Naive B cell (primary cell): ENCODE measurements around the gene FSTL3. TPM values are rescaled to one million over a fixed set of nuclear protein-coding genes. Genes with fewer than 3 reads are reported as not detected.

Experiments used
- ATAC-seq, 2 donors: fragments of 150-1000 bp; cut with Tn5 transposase; 2 replicates each; pipeline ENCODE4 v1.10.0; 2021; ENCODE audit warnings: low read depth in 2 of 2, mild to moderate bottlenecking in 2 of 2, moderate library complexity in 2 of 2
- DNase-seq: peaks from one replicate; pipeline ENCODE4 v3.0.0; 2022
- H3K27ac Mint-ChIP-seq, 6 donors: one replicate each; pipeline ENCODE4 v1.8.0; 2020 to 2022; ENCODE audit warnings: mild to moderate bottlenecking in 6 of 6, mixed read lengths in 6 of 6, moderate library complexity in 5 of 6, inconsistent platforms in 2 of 6
- H3K27me3 Mint-ChIP-seq, 3 donors: one replicate each; pipeline ENCODE4 v1.8.0; 2021 to 2022; ENCODE audit warnings: mixed read lengths in 3 of 3, mild to moderate bottlenecking in 1 of 3
- H3K36me3 Mint-ChIP-seq, 2 donors: one replicate each; pipeline ENCODE4 v1.8.0; 2020 to 2022; ENCODE audit warnings: mixed read lengths in 2 of 2, inconsistent platforms in 1 of 2, mild to moderate bottlenecking in 1 of 2
- H3K4me1 Mint-ChIP-seq, 3 donors: one replicate each; pipeline ENCODE4 v1.8.0; 2020 to 2022; ENCODE audit warnings: mixed read lengths in 3 of 3, inconsistent platforms in 1 of 3, mild to moderate bottlenecking in 1 of 3, moderate library complexity in 1 of 3
- H3K4me3 Mint-ChIP-seq, 8 donors: one replicate each; pipeline ENCODE4 v1.8.0; 2020 to 2022; ENCODE audit warnings: mild to moderate bottlenecking in 8 of 8, mixed read lengths in 8 of 8, moderate library complexity in 8 of 8, inconsistent platforms in 2 of 8
- H3K9me3 Mint-ChIP-seq, 7 donors: one replicate each; pipeline ENCODE4 v1.8.0; 2020 to 2022; ENCODE audit warnings: mixed read lengths in 7 of 7, mild to moderate bottlenecking in 5 of 7, inconsistent platforms in 2 of 7, moderate library complexity in 1 of 7
- polyA plus RNA-seq, 6 donors: library from polyadenylated mRNA; unstranded; fragments of 300-500 nt; fragmentation: Illumina TruSeq; gene quantifications; one replicate each; pipeline ENCODE4 v1.2.3, GENCODE V29; 2021; ENCODE audit warnings: low read depth in 6 of 6

Gene FSTL3
- polyA plus RNA-seq, 6 donors from 2014 or later, result 0.77 to 3.6 (median 2.8) TPM; not detected in 1

GRCh38 chr19:708154-709143 is 32.3 kb downstream of the FSTL3 start, which contains the start of gene PALM:
Gene PALM, plus strand, starts transcription at chr19:708935. Its CDS starts 212 bp downstream, at chr19:709147.
- Mint-ChIP-seq H3K27ac (no peak within 1 kb of the TSS), H3K4me1 (peaks cover 3 to 9% (median 4%) of the 10 kb centered on the region in 3 donors), H3K36me3 (peaks cover 0 to 3% of the 10 kb centered on the region in 2 donors), H3K27me3 (peaks cover 11 to 44% (median 17%) of the 10 kb centered on the region in 3 donors), H3K4me3 (peak within 1 kb of the TSS in 7 of 8 donors; percentile 19 to 56 (median 43)), H3K9me3 (peaks cover 0 to 5% (median 3%) of the 10 kb centered on the region in 7 donors)
- no peak for ATAC-seq
- DNase-seq, result no peak

- H3K9me3 Mint-ChIP-seq, result peaks cover 0 to 5% (median 3%) of the 10 kb centered on the region in 7 donors
- no peak overlapping the region for H3K4me3 Mint-ChIP-seq
- peaks cover 0 to 3% (median 0%) of the 10 kb centered on the region in 3 donors for H3K4me1 Mint-ChIP-seq
- H3K27me3 Mint-ChIP-seq, result peaks cover 11 to 40% (median 13%) of the 10 kb centered on the region in 3 donors
- no peak for ATAC-seq
- no peak for DNase-seq
- no peaks in the 10 kb centered on the region for H3K36me3 Mint-ChIP-seq
- no peak overlapping the region for H3K27ac Mint-ChIP-seq
Observed at GRCh38 chr19:709196-709964, 33.2 kb downstream of the FSTL3 start.

GRCh38 chr19:709965-710571 is 33.9 kb downstream of the FSTL3 start:
- Mint-ChIP-seq H3K9me3 (peaks cover 0 to 5% (median 3%) of the 10 kb centered on the region in 7 donors), H3K27ac (no peak overlapping the region), H3K36me3 (peaks cover 0 to under 1% of the 10 kb centered on the region in 2 donors), H3K4me3 (peak overlapping the region in 1 of 8 donors; percentile 20), H3K4me1 (no peaks in the 10 kb centered on the region), H3K27me3 (peaks cover 11 to 40% (median 14%) of the 10 kb centered on the region in 3 donors)
- ATAC-seq (no peak), DNase-seq (no peak)

DNA sequence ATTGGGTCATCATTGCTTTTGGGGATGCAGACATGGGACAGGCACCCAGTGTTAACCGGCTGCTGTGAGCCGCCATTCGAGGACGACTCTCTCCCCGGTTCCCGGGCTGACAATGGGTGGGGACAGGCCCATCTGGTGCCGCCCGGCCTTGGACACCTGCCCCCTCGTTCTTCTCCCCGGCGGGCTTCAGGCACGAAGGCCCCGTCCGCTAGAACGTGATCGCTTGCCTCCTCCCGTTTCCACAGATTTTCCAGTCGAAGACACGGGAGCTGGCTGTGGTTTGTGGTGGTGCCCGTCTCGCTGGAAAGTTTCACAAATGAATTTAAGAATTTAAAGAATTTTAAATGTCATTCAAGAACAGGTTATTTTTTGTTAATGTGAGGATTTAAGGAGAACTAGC is 34.6 kb downstream of the FSTL3 start:
- peaks cover 3 to 12% (median 6%) of the 10 kb centered on the region in 7 donors for H3K9me3 Mint-ChIP-seq
- peaks cover 5 to 7% of the 10 kb centered on the region in 2 donors for H3K36me3 Mint-ChIP-seq
- no peak overlapping the region for H3K27ac Mint-ChIP-seq
- H3K27me3 Mint-ChIP-seq, result peaks cover 13 to 41% (median 21%) of the 10 kb centered on the region in 3 donors
- peak overlapping the region in 1 of 8 donors; percentile 20 for H3K4me3 Mint-ChIP-seq
- DNase-seq (no peak), ATAC-seq (no peak)
- no peaks in the 10 kb centered on the region for H3K4me1 Mint-ChIP-seq

DNA sequence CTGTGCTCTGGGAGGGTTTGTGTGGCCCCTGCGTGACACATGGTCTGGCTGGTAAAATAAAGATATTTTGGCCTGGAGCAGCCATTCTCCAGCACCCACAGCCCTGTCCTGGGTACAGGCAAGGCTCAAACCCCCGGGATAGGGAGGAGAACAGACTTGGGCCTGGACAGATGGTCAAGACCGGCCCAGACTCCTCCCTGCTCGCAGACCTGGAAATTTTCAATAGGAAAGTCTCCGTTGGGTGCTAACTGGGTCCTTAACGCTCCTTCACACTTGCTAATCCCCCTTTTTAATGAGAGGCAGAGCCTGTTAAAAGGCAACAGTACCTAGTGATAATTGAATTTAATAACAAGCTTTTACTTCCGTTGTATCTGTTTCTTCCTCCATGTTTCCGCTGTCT is 35.1 kb downstream of the FSTL3 start:
- Mint-ChIP-seq H3K4me3 (peak overlapping the region in 1 of 8 donors; percentile 1), H3K4me1 (no peaks in the 10 kb centered on the region)

GRCh38 chr19:715347-715746 is 39.2 kb downstream of the FSTL3 start:
- no peak overlapping the region for H3K4me3 Mint-ChIP-seq
- H3K27me3 Mint-ChIP-seq, result peaks cover 10 to 49% (median 31%) of the 10 kb centered on the region in 3 donors

More for the DNA sequence above, 35.1 kb downstream of the FSTL3 start:
- Mint-ChIP-seq H3K9me3 (peaks cover 3 to 14% (median 7%) of the 10 kb centered on the region in 7 donors), H3K27me3 (peaks cover 15 to 44% (median 25%) of the 10 kb centered on the region in 3 donors), H3K36me3 (peaks cover 7 to 11% of the 10 kb centered on the region in 2 donors), H3K27ac (no peak overlapping the region)
- ATAC-seq (no peak), DNase-seq (no peak)

DNA sequence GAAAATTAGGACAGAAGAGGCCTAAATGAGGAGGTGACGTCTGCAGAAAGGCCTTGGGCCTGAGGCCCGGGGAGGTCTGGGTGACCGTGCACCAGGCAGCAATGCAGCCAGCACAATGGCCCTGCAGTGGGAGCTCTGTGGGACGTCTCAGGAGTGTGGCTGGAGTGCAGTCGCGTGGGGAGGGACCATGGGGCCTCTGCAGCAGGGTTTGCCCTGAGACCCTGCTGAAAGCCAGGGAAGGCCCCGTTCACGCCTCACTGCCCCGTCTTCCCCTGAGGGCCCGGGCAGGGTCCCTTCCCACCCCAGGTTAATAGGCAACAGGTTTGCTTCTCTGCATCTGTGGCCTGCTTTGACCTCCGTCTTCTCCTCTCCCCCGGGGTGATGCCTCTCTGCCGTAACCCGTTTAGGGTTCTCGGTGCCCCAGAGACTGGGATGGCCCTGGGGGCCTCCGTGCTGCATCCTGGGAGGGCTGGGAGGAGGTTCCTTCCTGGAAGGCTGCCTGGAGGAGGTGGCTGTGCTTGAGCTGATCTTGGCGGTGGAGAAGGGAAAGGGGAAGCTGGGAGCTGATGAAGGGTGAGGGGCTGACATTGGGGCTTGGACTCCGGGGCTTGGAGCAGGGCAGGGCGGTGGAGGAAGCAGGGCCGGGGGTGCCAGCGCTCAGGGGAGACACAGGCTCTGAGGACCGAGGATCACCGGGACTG is 42.2 kb downstream of the FSTL3 start:
- ATAC-seq, result no peak
- H3K9me3 Mint-ChIP-seq, result peaks cover 0 to 9% (median 6%) of the 10 kb centered on the region in 7 donors

More at GRCh38 chr19:715347-715746, 39.2 kb downstream of the FSTL3 start:
- ATAC-seq (no peak), DNase-seq (no peak)
- Mint-ChIP-seq H3K4me1 (peaks cover 0 to 8% (median 0%) of the 10 kb centered on the region in 3 donors), H3K27ac (peak overlapping the region in 2 of 6 donors; percentile 79 to 91), H3K36me3 (peaks cover 7 to 11% of the 10 kb centered on the region in 2 donors), H3K9me3 (peaks cover 0 to 9% (median 6%) of the 10 kb centered on the region in 7 donors)

GRCh38 chr19:718991-719512 is 42.9 kb downstream of the FSTL3 start:
- Mint-ChIP-seq H3K27me3 (peaks cover 4 to 42% (median 31%) of the 10 kb centered on the region in 3 donors), H3K27ac (no peak overlapping the region), H3K4me3 (no peak overlapping the region), H3K36me3 (peaks cover 7 to 11% of the 10 kb centered on the region in 2 donors), H3K9me3 (peaks cover 0 to 9% (median 6%) of the 10 kb centered on the region in 7 donors), H3K4me1 (peaks cover 7 to 15% (median 8%) of the 10 kb centered on the region in 3 donors)
- ATAC-seq (no peak), DNase-seq (no peak)

More for the DNA sequence above, 42.2 kb downstream of the FSTL3 start:
- DNase-seq, result no peak
- Mint-ChIP-seq H3K36me3 (peaks cover 7 to 11% of the 10 kb centered on the region in 2 donors), H3K27ac (peak overlapping the region in 1 of 6 donors; percentile 24), H3K4me3 (peak overlapping the region in 1 of 8 donors; percentile 74), H3K27me3 (peaks cover 4 to 42% (median 31%) of the 10 kb centered on the region in 3 donors), H3K4me1 (peaks cover 7 to 15% (median 8%) of the 10 kb centered on the region in 3 donors)

DNA sequence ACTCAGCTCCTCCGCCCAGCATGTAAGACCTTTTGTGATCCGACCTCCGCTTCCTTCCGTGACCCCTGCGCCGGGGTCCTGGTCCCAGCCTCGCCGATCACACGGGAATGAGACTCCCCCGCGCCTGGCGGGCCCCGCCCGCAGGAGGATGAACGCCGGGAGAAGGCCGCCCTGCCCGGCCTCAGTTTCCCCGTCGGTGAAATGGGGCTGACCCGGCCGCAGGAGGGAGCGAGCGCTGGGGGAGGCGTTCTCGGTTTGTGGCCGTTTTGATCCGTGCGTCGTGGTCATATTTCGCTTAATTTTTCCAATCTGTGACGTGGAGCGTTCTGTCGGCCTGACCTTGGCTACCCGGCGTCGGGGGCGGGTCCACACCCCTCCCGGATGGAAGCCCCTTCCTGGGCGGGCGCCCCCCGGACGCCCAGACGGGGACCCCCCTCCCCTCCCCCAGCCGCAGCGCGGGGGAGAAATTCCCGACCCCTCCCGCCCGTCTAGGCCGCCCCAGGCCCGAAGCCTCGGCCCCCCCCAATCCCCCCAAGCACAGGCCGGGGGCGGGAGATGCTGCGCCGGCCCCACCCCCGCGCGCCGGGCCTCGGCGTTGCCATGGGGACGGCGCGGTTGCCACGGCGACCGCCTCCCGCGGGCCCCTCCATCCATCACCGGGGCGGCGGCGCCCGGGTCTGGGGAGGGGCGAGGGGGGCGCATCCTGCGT is 43.6 kb downstream of the FSTL3 start:
- Mint-ChIP-seq H3K27me3 (peaks cover 4 to 42% (median 31%) of the 10 kb centered on the region in 3 donors), H3K4me1 (peaks cover 7 to 15% (median 8%) of the 10 kb centered on the region in 3 donors), H3K9me3 (peaks cover 0 to 9% (median 6%) of the 10 kb centered on the region in 7 donors), H3K27ac (no peak overlapping the region), H3K36me3 (peaks cover 7 to 11% of the 10 kb centered on the region in 2 donors), H3K4me3 (no peak overlapping the region)
- no peak for DNase-seq
- ATAC-seq, result peak; percentile 32 to 49

- Mint-ChIP-seq H3K9me3 (peaks cover 0 to 5% (median 4%) of the 10 kb centered on the region in 7 donors), H3K36me3 (peaks cover 4 to 5% of the 10 kb centered on the region in 2 donors), H3K27me3 (peaks cover 4 to 38% (median 25%) of the 10 kb centered on the region in 3 donors), H3K4me3 (peak overlapping the region in 1 of 8 donors; percentile 12), H3K27ac (no peak overlapping the region), H3K4me1 (peaks cover 7 to 15% (median 8%) of the 10 kb centered on the region in 3 donors)
- ATAC-seq, result no peak
- DNase-seq, result no peak
Observed at GRCh38 chr19:720345-721160, 44.4 kb downstream of the FSTL3 start.
